ENCODE results near the gene HNRNPF.

HNRNPF gene

DNA sequence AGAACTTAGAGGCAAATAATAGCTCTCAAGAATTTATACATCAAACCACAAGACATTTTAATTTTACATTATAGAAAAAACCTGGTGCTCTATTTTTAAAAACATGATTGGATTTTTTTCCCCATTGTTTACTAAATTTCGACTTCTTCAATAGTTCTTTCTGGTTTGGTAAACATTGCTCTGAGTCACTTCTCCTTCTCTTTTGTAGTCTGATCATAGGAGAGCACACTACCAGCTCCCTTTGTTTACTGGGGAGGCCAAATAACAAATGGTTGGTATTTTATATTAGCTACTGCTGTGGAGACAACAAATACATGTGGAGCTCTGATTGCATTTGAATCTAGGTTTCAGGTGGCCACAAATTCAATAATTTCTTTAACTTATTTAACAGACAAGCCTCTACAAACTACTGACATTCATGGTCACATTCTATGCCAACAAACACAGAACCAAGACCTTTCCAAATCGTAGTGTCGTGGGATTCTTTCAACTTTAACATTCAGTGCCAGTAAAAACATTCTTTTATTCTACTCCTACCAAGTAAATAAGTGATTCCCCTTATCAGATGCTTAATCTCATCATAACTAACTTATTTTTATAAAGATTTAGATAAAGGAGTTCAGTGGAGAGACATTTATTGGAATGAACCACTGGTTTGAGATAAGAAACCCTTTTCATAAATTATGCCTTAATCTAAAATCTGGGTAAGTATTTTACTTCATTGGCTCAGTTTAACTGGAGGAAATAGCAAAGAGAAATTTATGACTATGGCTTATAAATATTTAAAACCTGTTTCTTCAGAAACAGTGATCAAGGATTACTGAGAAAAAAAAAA is 55.3 kb downstream of the HNRNPF start:
- H3K4me1 ChIP-seq (ENCODE audit: control insufficient read depth in 5 of 5, insufficient read depth in 5 of 5, low read length in 5 of 5) = peaks cover 0 to 5% (median 2%) of the 10 kb centered on the region in 5 donors
- no peaks in the 10 kb centered on the region for H3K36me3 ChIP-seq (ENCODE audit: control insufficient read depth in 5 of 5, insufficient read depth in 5 of 5, low read length in 5 of 5)
- peaks cover 3 to 14% (median 14%) of the 10 kb centered on the region in 5 donors for H3K27me3 ChIP-seq (ENCODE audit: control insufficient read depth in 5 of 5, insufficient read depth in 4 of 5, low read length in 5 of 5)
- no peaks in the 10 kb centered on the region for H3K9me3 ChIP-seq (ENCODE audit: control insufficient read depth in 5 of 5, low read length in 5 of 5)
- no peak overlapping the region for H3K27ac ChIP-seq (ENCODE audit: low read depth, low read length)
- H3K9ac ChIP-seq (ENCODE audit: low read length in 5 of 5) = no peak overlapping the region
- H3K4me3 ChIP-seq (ENCODE audit: low read depth in 1 of 5, low read length in 5 of 5) = no peak overlapping the region

DNA sequence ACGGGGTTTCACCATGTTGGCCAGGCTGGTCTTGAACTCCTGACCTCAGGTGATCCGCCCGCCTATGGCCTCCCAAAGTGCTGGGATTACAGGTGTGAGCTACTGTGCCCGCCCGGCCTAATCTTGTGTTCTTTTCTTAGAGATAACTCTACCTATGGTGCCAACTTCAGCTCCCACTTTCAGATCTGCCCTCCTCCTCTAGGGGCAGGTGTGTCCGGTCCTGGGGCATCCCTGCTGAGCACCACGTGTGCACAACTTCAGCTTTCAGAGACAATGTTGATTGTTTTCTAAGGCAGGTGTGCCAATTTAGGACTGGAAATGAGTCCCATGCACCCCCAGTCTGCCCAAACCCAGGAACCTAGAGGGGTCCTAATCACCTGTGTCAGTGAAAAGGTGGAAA is 56.0 kb downstream of the HNRNPF start:
- H3K9ac ChIP-seq (ENCODE audit: low read length in 5 of 5) = no peak overlapping the region
- H3K36me3 ChIP-seq (ENCODE audit: control insufficient read depth in 5 of 5, insufficient read depth in 5 of 5, low read length in 5 of 5) = no peaks in the 10 kb centered on the region
- peaks cover 0 to 5% (median 2%) of the 10 kb centered on the region in 5 donors for H3K4me1 ChIP-seq (ENCODE audit: control insufficient read depth in 5 of 5, insufficient read depth in 5 of 5, low read length in 5 of 5)
- H3K9me3 ChIP-seq (ENCODE audit: control insufficient read depth in 5 of 5, low read length in 5 of 5) = no peaks in the 10 kb centered on the region
- H3K27me3 ChIP-seq (ENCODE audit: control insufficient read depth in 5 of 5, insufficient read depth in 4 of 5, low read length in 5 of 5) = peaks cover 3 to 14% (median 14%) of the 10 kb centered on the region in 5 donors
- H3K4me3 ChIP-seq (ENCODE audit: low read depth in 1 of 5, low read length in 5 of 5) = no peak overlapping the region
- H3K27ac ChIP-seq (ENCODE audit: low read depth, low read length) = no peak overlapping the region

- Histone ChIP-seq H3K9ac (ENCODE audit: low read length in 5 of 5) (no peak overlapping the region), H3K9me3 (ENCODE audit: control insufficient read depth in 5 of 5, low read length in 5 of 5) (no peaks in the 10 kb centered on the region), H3K27ac (ENCODE audit: low read depth, low read length) (no peak overlapping the region), H3K36me3 (ENCODE audit: control insufficient read depth in 5 of 5, insufficient read depth in 5 of 5, low read length in 5 of 5) (no peaks in the 10 kb centered on the region), H3K27me3 (ENCODE audit: control insufficient read depth in 5 of 5, insufficient read depth in 4 of 5, low read length in 5 of 5) (peaks cover 3 to 14% (median 14%) of the 10 kb centered on the region in 5 donors), H3K4me3 (ENCODE audit: low read depth in 1 of 5, low read length in 5 of 5) (no peak overlapping the region), H3K4me1 (ENCODE audit: control insufficient read depth in 5 of 5, insufficient read depth in 5 of 5, low read length in 5 of 5) (peaks cover 0 to 5% (median 2%) of the 10 kb centered on the region in 5 donors)
These were observed 57.7 kb downstream of the HNRNPF start for GRCh38 chr10:43351301-43351700.

DNA sequence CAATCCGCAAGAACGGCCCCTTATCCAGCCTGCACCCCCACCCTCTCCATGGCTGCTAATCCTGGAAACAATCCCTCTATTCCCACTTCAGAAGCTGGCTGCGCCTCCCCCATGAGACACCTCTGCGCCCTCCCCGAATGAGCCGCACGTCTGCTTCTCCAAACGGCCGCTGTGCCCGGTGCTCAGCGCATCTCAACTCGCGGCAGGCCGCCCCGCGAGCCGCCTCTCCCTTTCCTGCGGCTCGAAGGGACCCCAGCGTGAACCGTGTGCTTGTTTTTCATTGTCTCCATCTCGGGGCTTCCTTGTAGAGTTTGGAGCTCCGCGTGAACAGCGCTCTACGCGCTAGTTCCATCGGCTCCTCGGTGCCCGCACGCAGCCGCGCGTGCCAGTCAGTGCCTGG is 58.3 kb downstream of the HNRNPF start:
- H3K9ac ChIP-seq (ENCODE audit: low read length in 5 of 5) = no peak overlapping the region
- peaks cover 3 to 14% (median 14%) of the 10 kb centered on the region in 5 donors for H3K27me3 ChIP-seq (ENCODE audit: control insufficient read depth in 5 of 5, insufficient read depth in 4 of 5, low read length in 5 of 5)
- H3K4me1 ChIP-seq (ENCODE audit: control insufficient read depth in 5 of 5, insufficient read depth in 5 of 5, low read length in 5 of 5) = peaks cover 0 to 5% (median 2%) of the 10 kb centered on the region in 5 donors
- no peak overlapping the region for H3K27ac ChIP-seq (ENCODE audit: low read depth, low read length)
- no peak overlapping the region for H3K4me3 ChIP-seq (ENCODE audit: low read depth in 1 of 5, low read length in 5 of 5)
- no peaks in the 10 kb centered on the region for H3K9me3 ChIP-seq (ENCODE audit: control insufficient read depth in 5 of 5, low read length in 5 of 5)
- no peaks in the 10 kb centered on the region for H3K36me3 ChIP-seq (ENCODE audit: control insufficient read depth in 5 of 5, insufficient read depth in 5 of 5, low read length in 5 of 5)

DNA sequence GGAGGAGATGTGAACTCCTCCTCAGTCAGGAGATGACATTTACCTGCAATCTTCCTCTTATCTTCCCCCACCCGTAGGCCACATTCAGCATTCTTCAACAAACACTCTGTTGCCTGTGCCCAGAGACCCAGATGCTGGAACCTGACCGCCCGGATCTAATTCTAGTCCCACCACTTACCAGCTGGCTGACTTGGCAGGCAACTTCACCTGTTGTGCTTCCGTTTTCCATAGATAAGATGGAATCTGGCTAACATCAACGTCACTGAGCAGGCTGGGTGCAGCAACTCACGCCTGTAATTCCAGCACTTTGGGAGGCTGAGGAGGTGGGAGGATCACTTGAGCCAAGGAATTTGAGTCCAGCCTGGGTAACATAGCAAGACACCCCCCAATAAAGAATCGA is 58.8 kb downstream of the HNRNPF start:
- H3K9ac ChIP-seq (ENCODE audit: low read length in 5 of 5) = no peak overlapping the region
- H3K36me3 ChIP-seq (ENCODE audit: control insufficient read depth in 5 of 5, insufficient read depth in 5 of 5, low read length in 5 of 5) = no peaks in the 10 kb centered on the region
- H3K27me3 ChIP-seq (ENCODE audit: control insufficient read depth in 5 of 5, insufficient read depth in 4 of 5, low read length in 5 of 5) = peaks cover 3 to 14% (median 14%) of the 10 kb centered on the region in 5 donors
- H3K9me3 ChIP-seq (ENCODE audit: control insufficient read depth in 5 of 5, low read length in 5 of 5) = no peaks in the 10 kb centered on the region
- H3K4me3 ChIP-seq (ENCODE audit: low read depth in 1 of 5, low read length in 5 of 5) = no peak overlapping the region
- H3K4me1 ChIP-seq (ENCODE audit: control insufficient read depth in 5 of 5, insufficient read depth in 5 of 5, low read length in 5 of 5) = peaks cover 0 to 5% (median 2%) of the 10 kb centered on the region in 5 donors
- H3K27ac ChIP-seq (ENCODE audit: low read depth, low read length) = no peak overlapping the region

- Histone ChIP-seq H3K27me3 (ENCODE audit: control insufficient read depth in 5 of 5, insufficient read depth in 4 of 5, low read length in 5 of 5) (peaks cover 10 to 16% (median 14%) of the 10 kb centered on the region in 5 donors), H3K9ac (ENCODE audit: low read length in 5 of 5) (no peak overlapping the region), H3K9me3 (ENCODE audit: control insufficient read depth in 5 of 5, low read length in 5 of 5) (no peaks in the 10 kb centered on the region), H3K4me1 (ENCODE audit: control insufficient read depth in 5 of 5, insufficient read depth in 5 of 5, low read length in 5 of 5) (peaks cover 0 to 5% (median 2%) of the 10 kb centered on the region in 5 donors), H3K27ac (ENCODE audit: low read depth, low read length) (no peak overlapping the region), H3K36me3 (ENCODE audit: control insufficient read depth in 5 of 5, insufficient read depth in 5 of 5, low read length in 5 of 5) (no peaks in the 10 kb centered on the region), H3K4me3 (ENCODE audit: low read depth in 1 of 5, low read length in 5 of 5) (no peak overlapping the region)
These were observed 60.3 kb downstream of the HNRNPF start for GRCh38 chr10:43348511-43349312.

- H3K27ac ChIP-seq (ENCODE audit: low read depth, low read length) = no peak overlapping the region
- H3K27me3 ChIP-seq (ENCODE audit: control insufficient read depth in 5 of 5, insufficient read depth in 4 of 5, low read length in 5 of 5) = peaks cover 12 to 18% (median 14%) of the 10 kb centered on the region in 5 donors
- H3K36me3 ChIP-seq (ENCODE audit: control insufficient read depth in 5 of 5, insufficient read depth in 5 of 5, low read length in 5 of 5) = no peaks in the 10 kb centered on the region
- no peak overlapping the region for H3K4me3 ChIP-seq (ENCODE audit: low read depth in 1 of 5, low read length in 5 of 5)
- H3K4me1 ChIP-seq (ENCODE audit: control insufficient read depth in 5 of 5, insufficient read depth in 5 of 5, low read length in 5 of 5) = peaks cover 0 to 5% (median 2%) of the 10 kb centered on the region in 5 donors
- no peak overlapping the region for H3K9ac ChIP-seq (ENCODE audit: low read length in 5 of 5)
- H3K9me3 ChIP-seq (ENCODE audit: control insufficient read depth in 5 of 5, low read length in 5 of 5) = no peaks in the 10 kb centered on the region
These were observed 61.0 kb downstream of the HNRNPF start for GRCh38 chr10:43347997-43348396.

- peaks cover 6 to 24% (median 12%) of the 10 kb centered on the region in 5 donors for H3K27me3 ChIP-seq (ENCODE audit: control insufficient read depth in 5 of 5, insufficient read depth in 4 of 5, low read length in 5 of 5)
- H3K9me3 ChIP-seq (ENCODE audit: control insufficient read depth in 5 of 5, low read length in 5 of 5) = no peaks in the 10 kb centered on the region
- no peak overlapping the region for H3K27ac ChIP-seq (ENCODE audit: low read depth, low read length)
- H3K4me3 ChIP-seq (ENCODE audit: low read depth in 1 of 5, low read length in 5 of 5) = no peak overlapping the region
- peaks cover 0 to 4% (median 0%) of the 10 kb centered on the region in 5 donors for H3K4me1 ChIP-seq (ENCODE audit: control insufficient read depth in 5 of 5, insufficient read depth in 5 of 5, low read length in 5 of 5)
- no peak overlapping the region for H3K9ac ChIP-seq (ENCODE audit: low read length in 5 of 5)
- no peaks in the 10 kb centered on the region for H3K36me3 ChIP-seq (ENCODE audit: control insufficient read depth in 5 of 5, insufficient read depth in 5 of 5, low read length in 5 of 5)
These were observed 64.9 kb downstream of the HNRNPF start for GRCh38 chr10:43344051-43344450.

DNA sequence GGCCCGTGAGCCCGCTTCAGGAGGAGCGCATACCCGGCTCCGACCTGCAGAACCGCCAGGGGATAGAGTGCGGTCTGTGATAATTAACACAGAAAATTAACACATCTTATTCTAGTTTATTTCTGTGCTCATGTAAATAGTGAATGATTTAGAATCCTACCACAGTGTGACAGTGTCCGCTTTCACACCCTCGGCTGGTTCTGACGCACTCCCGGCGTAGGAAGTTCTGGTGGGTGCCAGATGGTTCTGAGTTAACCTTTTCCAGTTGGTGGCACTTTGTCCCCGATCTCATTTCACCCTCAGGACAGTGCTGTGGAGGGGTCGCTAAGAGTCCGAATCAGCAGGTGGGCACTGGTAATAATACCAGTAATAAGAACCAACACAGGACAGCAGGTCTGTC is 65.9 kb downstream of the HNRNPF start:
- no peak overlapping the region for H3K4me3 ChIP-seq (ENCODE audit: low read depth in 1 of 5, low read length in 5 of 5)
- H3K27me3 ChIP-seq (ENCODE audit: control insufficient read depth in 5 of 5, insufficient read depth in 4 of 5, low read length in 5 of 5) = peaks cover 13 to 26% (median 21%) of the 10 kb centered on the region in 5 donors
- H3K36me3 ChIP-seq (ENCODE audit: control insufficient read depth in 5 of 5, insufficient read depth in 5 of 5, low read length in 5 of 5) = no peaks in the 10 kb centered on the region
- H3K27ac ChIP-seq (ENCODE audit: low read depth, low read length) = no peak overlapping the region
- H3K4me1 ChIP-seq (ENCODE audit: control insufficient read depth in 5 of 5, insufficient read depth in 5 of 5, low read length in 5 of 5) = peaks cover 0 to 4% (median 0%) of the 10 kb centered on the region in 5 donors
- no peaks in the 10 kb centered on the region for H3K9me3 ChIP-seq (ENCODE audit: control insufficient read depth in 5 of 5, low read length in 5 of 5)
- H3K9ac ChIP-seq (ENCODE audit: low read length in 5 of 5) = no peak overlapping the region

Data from subcutaneous abdominal adipose tissue (tissue), 5 donors.